ENCODE measurements around the gene PTPN4.
"Not testable (repeated sequence)": the region's sequence is repeated elsewhere in the genome, so short reads cannot be mapped to it uniquely, and the experiment has no call there.

PTPN4 gene

GRCh38 chr2:120017201-120017600 lies 257.5 kb downstream of the PTPN4 start:
- DNase-seq (ENCODE audit: low spot score): no peak
- no peak for TF ChIP-seq CTCF (IDR thresholded peaks at IDR 0.05; ENCODE audit: extremely low read depth, missing control alignments)

- no peak for DNase-seq (ENCODE audit: low spot score)
- no peak for TF ChIP-seq CTCF (IDR thresholded peaks at IDR 0.05; ENCODE audit: extremely low read depth, missing control alignments)
Observed at GRCh38 chr2:120018549-120018948, 258.8 kb downstream of the PTPN4 start.

- DNase-seq (ENCODE audit: low spot score): no peak
Observed at GRCh38 chr2:120020554-120020953, 260.8 kb downstream of the PTPN4 start.

GRCh38 chr2:120022505-120022904 lies 262.8 kb downstream of the PTPN4 start:
- not testable (repeated sequence) for DNase-seq (ENCODE audit: low spot score)

More at GRCh38 chr2:120020554-120020953, 260.8 kb downstream of the PTPN4 start:
- no peak for TF ChIP-seq CTCF (IDR thresholded peaks at IDR 0.05; ENCODE audit: extremely low read depth, missing control alignments)

- DNase-seq (ENCODE audit: low spot score): no peak
- no peak for TF ChIP-seq CTCF (IDR thresholded peaks at IDR 0.05; ENCODE audit: extremely low read depth, missing control alignments)
Observed at GRCh38 chr2:120026890-120027289, 267.2 kb downstream of the PTPN4 start.

GRCh38 chr2:120028795-120029194 lies 269.1 kb downstream of the PTPN4 start:
- no peak for TF ChIP-seq CTCF (IDR thresholded peaks at IDR 0.05; ENCODE audit: extremely low read depth, missing control alignments)

GRCh38 chr2:120029672-120030640 lies 270.2 kb downstream of the PTPN4 start:
- TF ChIP-seq CTCF (IDR thresholded peaks at IDR 0.05; ENCODE audit: extremely low read depth, missing control alignments): no peak
- DNase-seq (ENCODE audit: low spot score): no peak

More at GRCh38 chr2:120028795-120029194, 269.1 kb downstream of the PTPN4 start:
- no peak for DNase-seq (ENCODE audit: low spot score)

Data from GM20000 (cell line).